ENCODE results near the gene SHROOM4. TPM values are rescaled to one million over a fixed set of nuclear protein-coding genes. Genes with fewer than 3 reads are reported as not detected.

SHROOM4 gene
- total and polyA plus RNA-seq, 8 donors, result 23.0 to 39.1 (median 34.4) TPM

- H3K9me3 ChIP-seq, result no peaks in the 10 kb centered on the region
- no peak for TF ChIP-seq CTCF (IDR thresholded peaks at IDR 0.05)
- ATAC-seq (no peak), DNase-seq (no peak)
- no peaks in the 10 kb centered on the region for H3K27me3 ChIP-seq
- no peak overlapping the region for H3K4me3 ChIP-seq
- no peaks in the 10 kb centered on the region for H3K36me3 ChIP-seq
- H3K27ac ChIP-seq, result no peak overlapping the region
- intact Hi-C loops (cut with DNase I), result no loop called here
- no peaks in the 10 kb centered on the region for H3K4me1 ChIP-seq
Measured at GRCh38 chrX:50615570-50616158, 198.3 kb downstream of the SHROOM4 start.

- H3K4me1 ChIP-seq, result no peaks in the 10 kb centered on the region
- ATAC-seq (no peak), DNase-seq (no peak)
- no peak overlapping the region for H3K27ac ChIP-seq
- H3K9me3 ChIP-seq, result no peaks in the 10 kb centered on the region
- no peaks in the 10 kb centered on the region for H3K27me3 ChIP-seq
- H3K36me3 ChIP-seq, result no peaks in the 10 kb centered on the region
- no peak for TF ChIP-seq CTCF (IDR thresholded peaks at IDR 0.05)
- H3K4me3 ChIP-seq, result no peak overlapping the region
- intact Hi-C loops (cut with DNase I), result no loop called here
Measured at GRCh38 chrX:50614460-50614859, 199.5 kb downstream of the SHROOM4 start.

DNA sequence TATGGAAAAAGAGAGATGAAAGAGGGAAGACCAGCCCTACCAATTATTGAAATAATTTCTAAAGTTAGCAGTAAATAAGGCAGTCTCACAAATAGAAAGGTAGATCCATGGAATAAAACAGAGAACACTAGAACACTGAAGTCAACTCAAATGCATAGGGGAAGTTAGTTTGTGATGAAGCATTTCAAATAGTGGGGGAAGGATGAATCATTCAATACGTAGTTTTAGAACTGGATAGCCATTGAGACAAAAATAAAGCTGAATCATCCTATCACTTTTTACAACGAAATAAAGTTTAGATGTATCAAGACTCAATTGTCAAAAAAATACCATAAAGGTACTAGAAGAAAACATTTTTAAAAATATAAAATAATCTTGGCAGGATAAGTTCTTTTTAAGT is 200.1 kb downstream of the SHROOM4 start:
- no peak for ATAC-seq
- intact Hi-C loops (cut with DNase I), result no loop called here
- Histone ChIP-seq H3K4me3 (no peak overlapping the region), H3K27me3 (no peaks in the 10 kb centered on the region), H3K4me1 (no peaks in the 10 kb centered on the region), H3K9me3 (no peaks in the 10 kb centered on the region), H3K36me3 (no peaks in the 10 kb centered on the region), H3K27ac (no peak overlapping the region)
- no peak for DNase-seq
- no peak for TF ChIP-seq CTCF (IDR thresholded peaks at IDR 0.05)

GRCh38 chrX:50609796-50610195 is 204.2 kb downstream of the SHROOM4 start:
- Histone ChIP-seq H3K27ac (no peak overlapping the region), H3K4me1 (no peaks in the 10 kb centered on the region), H3K27me3 (no peaks in the 10 kb centered on the region), H3K36me3 (peaks cover 0 to 3% of the 10 kb centered on the region in 2 donors), H3K9me3 (no peaks in the 10 kb centered on the region), H3K4me3 (no peak overlapping the region)
- ATAC-seq (no peak), DNase-seq (no peak)
- no peak for TF ChIP-seq CTCF (IDR thresholded peaks at IDR 0.05)
- intact Hi-C loops (cut with DNase I), result no loop called here

- no peaks in the 10 kb centered on the region for H3K9me3 ChIP-seq
- H3K4me3 ChIP-seq, result no peak overlapping the region
- H3K27me3 ChIP-seq, result no peaks in the 10 kb centered on the region
- no peak for TF ChIP-seq CTCF (IDR thresholded peaks at IDR 0.05)
- DNase-seq (no peak), ATAC-seq (no peak)
- no peak overlapping the region for H3K27ac ChIP-seq
- intact Hi-C loops (cut with DNase I), result no loop called here
- H3K4me1 ChIP-seq, result no peaks in the 10 kb centered on the region
- H3K36me3 ChIP-seq, result peaks cover 0 to 13% of the 10 kb centered on the region in 2 donors
Measured at GRCh38 chrX:50606300-50606950, 207.6 kb downstream of the SHROOM4 start.
